H1 (cell line): ENCODE measurements around the gene IVNS1ABP.

ENCODE experiments used
- POLR2AphosphoS5 ChIP-seq: IDR thresholded peaks from 2 replicates; pipeline ENCODE4 v1.6.1; 2011; ENCODE audit warnings: low read depth, low read length
- YY1 ChIP-seq: IDR thresholded peaks from 2 replicates; pipeline ENCODE4 v1.6.1; 2011; ENCODE audit warnings: low read depth, mild to moderate bottlenecking, low read length

DNA sequence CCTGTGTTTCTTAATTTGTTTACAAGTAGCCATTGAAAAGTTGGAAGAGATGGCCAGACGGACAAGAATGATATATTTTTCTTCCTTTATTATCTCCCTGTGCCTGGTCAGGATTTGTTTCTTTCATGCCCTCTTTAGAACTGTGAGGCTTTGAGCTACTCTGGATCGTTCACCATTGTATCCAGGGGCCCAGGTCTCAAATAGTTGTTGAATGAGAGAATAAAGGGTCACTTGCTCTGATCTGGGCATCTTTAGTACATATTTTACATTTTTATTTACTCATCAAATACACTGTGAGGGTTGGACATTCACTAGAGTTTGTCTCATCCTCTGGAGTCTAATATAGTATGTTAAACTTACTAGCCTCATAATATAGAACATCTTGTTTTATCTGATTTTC, 48.7 kb downstream of the IVNS1ABP start:
- TF ChIP-seq POLR2AphosphoS5 (no peak), YY1 (no peak)
